HG03280 (cell line): ENCODE data around the gene IGF1R.

Experiments used
- ATAC-seq: cut with Tn5 transposase; IDR thresholded peaks from one replicate; pipeline ENCODE4 v1.9.1; 2021; ENCODE audit warnings: mild to moderate bottlenecking, moderate library complexity; ENCODE audit not compliant: unreplicated experiment

Gene IGF1R

GRCh38 chr15:98787936-98788757 lies 139.8 kb downstream of the IGF1R start:
- no peak for ATAC-seq

- ATAC-seq: no peak
Observed at GRCh38 chr15:98789020-98789419, 140.7 kb downstream of the IGF1R start.

- no peak for ATAC-seq
Observed at GRCh38 chr15:98790270-98790669, 141.9 kb downstream of the IGF1R start.

GRCh38 chr15:98791046-98791701 lies 142.8 kb downstream of the IGF1R start:
- no peak for ATAC-seq

- no peak for ATAC-seq
Observed at GRCh38 chr15:98792117-98792516, 143.8 kb downstream of the IGF1R start.

GRCh38 chr15:98794211-98794610 lies 145.9 kb downstream of the IGF1R start:
- no peak for ATAC-seq

- no peak for ATAC-seq
Observed at GRCh38 chr15:98794748-98795147, 146.4 kb downstream of the IGF1R start.

- ATAC-seq: no peak
Observed at GRCh38 chr15:98795980-98796379, 147.6 kb downstream of the IGF1R start.

- no peak for ATAC-seq
Observed at GRCh38 chr15:98796685-98797357, 148.5 kb downstream of the IGF1R start.

GRCh38 chr15:98798375-98798893 lies 150.1 kb downstream of the IGF1R start:
- no peak for ATAC-seq

- no peak for ATAC-seq
Observed at GRCh38 chr15:98799461-98800390, 151.4 kb downstream of the IGF1R start.

GRCh38 chr15:98800437-98801233 lies 152.3 kb downstream of the IGF1R start:
- ATAC-seq: no peak

- no peak for ATAC-seq
Observed at GRCh38 chr15:98801234-98801561, 152.9 kb downstream of the IGF1R start.

- ATAC-seq: no peak
Observed at GRCh38 chr15:98802187-98802586, 153.8 kb downstream of the IGF1R start.

- no peak for ATAC-seq
Observed at GRCh38 chr15:98803228-98804056, 155.1 kb downstream of the IGF1R start.

- no peak for ATAC-seq
Observed at GRCh38 chr15:98804057-98804380, 155.7 kb downstream of the IGF1R start.

GRCh38 chr15:98805434-98806274 lies 157.3 kb downstream of the IGF1R start:
- no peak for ATAC-seq

GRCh38 chr15:98806275-98806895 lies 158.0 kb downstream of the IGF1R start:
- ATAC-seq: no peak
